Naive thymus-derived CD8-positive, alpha-beta T cell (primary cell): ENCODE data around the gene UPF3B. TPM values are rescaled to one million over a fixed set of nuclear protein-coding genes. Genes with fewer than 3 reads are reported as not detected.
"Not testable (repeated sequence)": the region's sequence is repeated elsewhere in the genome, so short reads cannot be mapped to it uniquely, and the experiment has no call there.

Experiments
- ATAC-seq, 2 donors: fragments of 150-1000 bp; cut with Tn5 transposase in 1 of 2; sonication (Bioruptor Pico), chemical (Tn5 transposase) in 1 of 2; 1 replicate in 1 of 2; 2 replicates in 1 of 2; pipeline ENCODE4 v1.10.0; 2021; ENCODE audit warnings: mild to moderate bottlenecking in 2 of 2, moderate library complexity in 2 of 2
- POLR2A ChIA-PET: fragments of 350-600 bp; sonication (Branson Sonifier 250); formaldehyde crosslinking; loops from one replicate; lab custom pipeline; 2021; ENCODE audit warnings: antibody characterized with exemption; lab: Charles Lee
- DNase-seq, 10 donors: peaks; one replicate each; pipeline versions ENCODE4 v3.0.0 to v3.0.0-alpha.2; 2020 to 2022
- H3K27ac Mint-ChIP-seq, 10 donors: one replicate each; pipeline ENCODE4 v1.8.0; 2020 to 2022; ENCODE audit warnings: mild to moderate bottlenecking in 10 of 10, mixed read lengths in 10 of 10, moderate library complexity in 4 of 10, inconsistent platforms in 1 of 10
- H3K27me3 Mint-ChIP-seq, 5 donors: one replicate each; pipeline ENCODE4 v1.8.0; 2021 to 2022; ENCODE audit warnings: mixed read lengths in 5 of 5
- H3K36me3 Mint-ChIP-seq, 3 donors: one replicate each; pipeline ENCODE4 v1.8.0; 2020 to 2022; ENCODE audit warnings: mixed read lengths in 3 of 3, mild to moderate bottlenecking in 2 of 3, inconsistent platforms in 1 of 3
- H3K4me1 Mint-ChIP-seq, 4 donors: one replicate each; pipeline ENCODE4 v1.8.0; 2021 to 2022; ENCODE audit warnings: mixed read lengths in 4 of 4
- H3K4me3 Mint-ChIP-seq, 10 donors: one replicate each; pipeline ENCODE4 v1.8.0; 2020 to 2022; ENCODE audit warnings: mild to moderate bottlenecking in 10 of 10, mixed read lengths in 10 of 10, moderate library complexity in 6 of 10, inconsistent platforms in 1 of 10
- H3K9me3 Mint-ChIP-seq, 9 donors: one replicate each; pipeline ENCODE4 v1.8.0; 2020 to 2022; ENCODE audit warnings: mixed read lengths in 9 of 9, mild to moderate bottlenecking in 3 of 9, inconsistent platforms in 1 of 9, moderate library complexity in 1 of 9
- polyA plus RNA-seq, 3 donors: library from polyadenylated mRNA; unstranded; fragments of 300-500 nt; fragmentation: Illumina TruSeq; gene quantifications; one replicate each; pipeline ENCODE4 v1.2.3, GENCODE V29; 2021
- total RNA-seq, 8 experiments: library from RNA in 2 of 8; stranded (reverse) in 2 of 8; gene quantifications; one replicate each; pipeline ENCODE4 v1.2.3 and lab custom pipeline; 2021 to 2026

Gene UPF3B
- total and polyA plus RNA-seq, 5 experiments from 2014 or later, result 8.6 to 16.8 (median 11.0) TPM

- POLR2A ChIA-PET, result interaction anchor here (1.6 kb wide), 1 partner anchor 89 kb away, joined by 4 read pairs; the partner anchor contains the start of gene RPL39
Measured at GRCh38 chrX:119880076-119880475, 27.3 kb upstream of the UPF3B start.

GRCh38 chrX:119878740-119879139 is 26.0 kb upstream of the UPF3B start:
- ATAC-seq, result peak; percentile 64 to 83
- H3K4me1 Mint-ChIP-seq, result peaks cover 2 to 33% (median 27%) of the 10 kb centered on the region in 4 donors
- no peaks in the 10 kb centered on the region for H3K9me3 Mint-ChIP-seq
- H3K4me3 Mint-ChIP-seq, result peak overlapping the region in 2 of 10 donors; percentile 16 to 45
- H3K27ac Mint-ChIP-seq, result peak overlapping the region in 7 of 10 donors; percentile 49 to 90 (median 81)
- DNase-seq, result peak in 2 of 10 donors; percentile 46 to 53
- H3K36me3 Mint-ChIP-seq, result peaks cover 0 to 27% (median 0%) of the 10 kb centered on the region in 3 donors
- POLR2A ChIA-PET, result interaction anchor here (0.7 to 1.6 kb wide), 2 partner anchors 10 to 87 kb away, joined by 3 to 4 read pairs; partner anchors contain the start of gene RPL39
- no peaks in the 10 kb centered on the region for H3K27me3 Mint-ChIP-seq

More at GRCh38 chrX:119880076-119880475, 27.3 kb upstream of the UPF3B start:
- Mint-ChIP-seq H3K36me3 (peaks cover 0 to 18% (median 0%) of the 10 kb centered on the region in 3 donors), H3K27me3 (no peaks in the 10 kb centered on the region), H3K9me3 (no peaks in the 10 kb centered on the region), H3K4me1 (peaks cover 2 to 28% (median 27%) of the 10 kb centered on the region in 4 donors), H3K27ac (peak overlapping the region in 9 of 10 donors; percentile 56 to 90 (median 80)), H3K4me3 (peak overlapping the region in 1 of 10 donors; percentile 12)
- peak in 1 of 10 donors; percentile 11 for DNase-seq
- no peak for ATAC-seq

GRCh38 chrX:119871599-119872395 is 19.0 kb upstream of the UPF3B start, which contains the start of the genes NDUFA1 and RNF113A:
Gene NDUFA1 (plus strand): TSS chrX:119871832. CDS start chrX:119871912, 80 bp downstream.
Gene RNF113A (minus strand): TSS chrX:119871733. CDS start chrX:119871613, 120 bp downstream.
- Mint-ChIP-seq H3K9me3 (peaks cover 0 to 6% (median 0%) of the 10 kb centered on the region in 9 donors), H3K27ac (peak within 1 kb of the TSS; percentile 95 to 100 (median 99)), H3K4me3 (peak within 1 kb of the TSS; percentile 94 to 100 (median 98)), H3K4me1 (peaks cover 5 to 39% (median 22%) of the 10 kb centered on the region in 4 donors), H3K27me3 (no peaks in the 10 kb centered on the region), H3K36me3 (peaks cover 0 to 18% (median 0%) of the 10 kb centered on the region in 3 donors)
- ATAC-seq (peak; percentile 89 to 90), DNase-seq (peak; percentile 70 to 93 (median 84))
- POLR2A ChIA-PET, result interaction anchor here (0.6 to 3.4 kb wide), 11 partner anchors 14 to 379 kb away, joined by 3 to 37 read pairs (median 5); partner anchors contain the start of genes RPL39, SOWAHD, UPF3B and ZBTB33

- Mint-ChIP-seq H3K9me3 (peaks cover 0 to 6% (median 0%) of the 10 kb centered on the region in 9 donors), H3K27me3 (no peaks in the 10 kb centered on the region), H3K4me1 (peaks cover 5 to 39% (median 22%) of the 10 kb centered on the region in 4 donors), H3K4me3 (peak overlapping the region; percentile 94 to 100 (median 98)), H3K36me3 (peaks cover 0 to 16% (median 0%) of the 10 kb centered on the region in 3 donors), H3K27ac (peak overlapping the region; percentile 95 to 100 (median 99))
- ATAC-seq (peak; percentile 35 to 43), DNase-seq (peak in 1 of 10 donors; percentile 73)
- POLR2A ChIA-PET, result interaction anchor here (1.0 to 3.4 kb wide), 10 partner anchors 10 to 380 kb away, joined by 3 to 37 read pairs (median 6); partner anchors contain the start of genes RPL39, SOWAHD, UPF3B and ZBTB33
Measured at GRCh38 chrX:119871245-119871598, 18.5 kb upstream of the UPF3B start.

DNA sequence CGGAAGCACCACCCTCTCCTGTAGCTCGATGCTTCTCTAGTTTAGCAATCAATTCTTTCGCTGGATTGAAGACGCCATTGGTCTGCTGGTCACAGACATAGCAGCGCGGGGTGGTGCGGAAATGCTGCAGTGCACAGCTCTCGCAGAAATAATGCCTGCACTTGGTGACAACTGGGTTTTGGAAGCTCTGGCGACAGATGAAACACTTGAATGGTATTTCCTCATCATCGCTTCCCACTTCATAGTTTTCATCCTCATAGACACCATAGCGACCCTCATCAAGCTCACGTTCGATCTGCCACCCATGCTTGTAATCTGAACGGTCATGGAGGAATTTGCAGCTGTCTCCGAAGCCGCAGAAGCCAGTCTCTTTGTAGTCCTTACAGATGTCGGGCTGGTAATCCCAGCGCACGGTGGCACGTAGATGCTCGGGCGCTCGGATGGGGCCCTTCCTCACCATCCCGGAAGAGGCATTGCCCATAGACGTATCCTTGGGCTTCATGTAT is 17.9 kb upstream of the UPF3B start:
- H3K27me3 Mint-ChIP-seq, result no peaks in the 10 kb centered on the region
- ATAC-seq (peak; percentile 21 to 26), DNase-seq (peak in 8 of 10 donors; percentile 12 to 40 (median 22))
- POLR2A ChIA-PET, result interaction anchor here (0.8 to 3.4 kb wide), 12 partner anchors 9 to 380 kb away, joined by 3 to 37 read pairs (median 4); partner anchors contain the start of genes RPL39, SOWAHD, UPF3B and ZBTB33
- H3K27ac Mint-ChIP-seq, result peak overlapping the region; percentile 95 to 100 (median 99)
- H3K9me3 Mint-ChIP-seq, result peaks cover 0 to 6% (median 0%) of the 10 kb centered on the region in 9 donors
- H3K36me3 Mint-ChIP-seq, result peaks cover 0 to 13% (median 0%) of the 10 kb centered on the region in 3 donors
- peak overlapping the region; percentile 94 to 100 (median 98) for H3K4me3 Mint-ChIP-seq
- H3K4me1 Mint-ChIP-seq, result peaks cover 5 to 37% (median 22%) of the 10 kb centered on the region in 4 donors

DNA sequence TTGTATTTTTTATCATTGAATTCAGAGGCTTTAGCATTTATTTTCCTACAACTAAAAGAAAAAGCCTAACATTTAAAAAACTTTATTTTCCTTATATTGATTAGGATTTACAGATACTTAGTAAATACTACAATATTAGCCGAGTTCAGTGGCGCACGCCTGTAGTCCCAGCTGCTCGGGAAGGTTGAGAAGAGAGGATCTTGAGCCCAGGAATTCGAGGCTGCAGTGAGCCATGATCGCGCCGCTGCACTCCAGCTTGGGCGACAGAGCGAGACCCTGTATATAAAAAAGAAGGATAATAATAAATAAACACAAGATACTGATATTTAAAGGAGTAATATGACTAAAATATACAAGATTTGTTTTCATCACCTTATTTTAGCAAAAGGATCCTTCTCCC is 681 bp upstream of the UPF3B start:
- H3K4me3 Mint-ChIP-seq, result peak overlapping the region in 9 of 10 donors; percentile 97 to 100 (median 99)
- peaks cover 6 to 18% (median 13%) of the 10 kb centered on the region in 4 donors for H3K4me1 Mint-ChIP-seq
- peak overlapping the region; percentile 95 to 100 (median 99) for H3K27ac Mint-ChIP-seq
- POLR2A ChIA-PET, result interaction anchor here (0.9 to 1.5 kb wide), 5 partner anchors 11 to 62 kb away, joined by 3 to 37 read pairs (median 5); partner anchors contain the start of genes NDUFA1, RNF113A and RPL39
- H3K9me3 Mint-ChIP-seq, result no peaks in the 10 kb centered on the region
- no peaks in the 10 kb centered on the region for H3K27me3 Mint-ChIP-seq
- DNase-seq (no peak), ATAC-seq (no peak)
- peaks cover 0 to 24% (median 4%) of the 10 kb centered on the region in 3 donors for H3K36me3 Mint-ChIP-seq

GRCh38 chrX:119833905-119834304 is 18.9 kb downstream of the UPF3B start:
- POLR2A ChIA-PET, result no interaction called here
- H3K27me3 Mint-ChIP-seq, result no peaks in the 10 kb centered on the region
- H3K4me3 Mint-ChIP-seq, result no peak overlapping the region
- no peaks in the 10 kb centered on the region for H3K9me3 Mint-ChIP-seq
- no peak for ATAC-seq
- H3K4me1 Mint-ChIP-seq, result no peaks in the 10 kb centered on the region
- no peak for DNase-seq
- no peak overlapping the region for H3K27ac Mint-ChIP-seq
- peaks cover 0 to 73% (median 7%) of the 10 kb centered on the region in 3 donors for H3K36me3 Mint-ChIP-seq

- Mint-ChIP-seq H3K9me3 (no peaks in the 10 kb centered on the region), H3K27me3 (no peaks in the 10 kb centered on the region), H3K27ac (no peak overlapping the region), H3K36me3 (peaks cover 0 to 31% (median 2%) of the 10 kb centered on the region in 3 donors), H3K4me3 (no peak overlapping the region), H3K4me1 (peaks cover 0 to 5% (median 0%) of the 10 kb centered on the region in 4 donors)
- ATAC-seq, result no peak
- POLR2A ChIA-PET, result no interaction called here
- no peak for DNase-seq
Measured at GRCh38 chrX:119828446-119828845, 24.3 kb downstream of the UPF3B start.

GRCh38 chrX:119826399-119826959 is 26.3 kb downstream of the UPF3B start:
- POLR2A ChIA-PET, result no interaction called here
- no peak for DNase-seq
- ATAC-seq, result no peak
- peaks cover 0 to 12% (median 4%) of the 10 kb centered on the region in 4 donors for H3K4me1 Mint-ChIP-seq
- peaks cover 0 to 20% (median 2%) of the 10 kb centered on the region in 3 donors for H3K36me3 Mint-ChIP-seq
- no peak overlapping the region for H3K4me3 Mint-ChIP-seq
- no peaks in the 10 kb centered on the region for H3K9me3 Mint-ChIP-seq
- no peaks in the 10 kb centered on the region for H3K27me3 Mint-ChIP-seq
- peak overlapping the region in 3 of 10 donors; percentile 19 to 43 (median 41) for H3K27ac Mint-ChIP-seq

DNA sequence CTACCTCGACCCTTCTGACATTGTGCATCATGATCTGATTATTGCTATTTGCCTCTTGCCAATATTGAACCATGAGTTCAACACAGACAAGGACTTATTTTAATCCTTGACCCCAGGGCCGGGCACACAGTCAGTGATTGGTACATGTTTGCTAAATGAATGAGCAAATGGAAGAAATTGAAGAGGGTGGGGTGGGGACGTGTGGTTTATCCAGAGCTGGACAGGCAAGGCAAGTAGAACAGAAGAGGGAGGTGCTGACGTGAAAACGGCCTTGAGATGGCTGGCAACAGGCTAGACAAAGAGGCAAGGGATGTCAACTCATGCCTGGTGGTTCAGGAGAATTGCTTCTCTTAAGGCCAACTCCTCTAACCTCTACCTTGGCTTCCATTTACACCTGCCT is 28.5 kb downstream of the UPF3B start:
- H3K9me3 Mint-ChIP-seq, H3K36me3 Mint-ChIP-seq, H3K4me3 Mint-ChIP-seq, DNase-seq, ATAC-seq, POLR2A ChIA-PET, H3K27me3 Mint-ChIP-seq, H3K27ac Mint-ChIP-seq: not testable (repeated sequence)
- H3K4me1 Mint-ChIP-seq, result peaks cover 0 to 12% (median 6%) of the 10 kb centered on the region in 4 donors

GRCh38 chrX:119821703-119822102 is 31.1 kb downstream of the UPF3B start:
- peak overlapping the region in 5 of 10 donors; percentile 10 to 38 (median 18) for H3K4me3 Mint-ChIP-seq
- H3K9me3 Mint-ChIP-seq, result not testable (repeated sequence)
- DNase-seq, result peak in 5 of 10 donors; percentile 1 to 78 (median 45)

More at GRCh38 chrX:119821703-119822102, 31.1 kb downstream of the UPF3B start:
- peak; percentile 98 to 100 for ATAC-seq
- POLR2A ChIA-PET, result interaction anchor here (1.8 kb wide), 1 partner anchor 49 kb away, joined by 5 read pairs; the partner anchor contains the start of genes NDUFA1 and RNF113A
- not testable (repeated sequence) for H3K36me3 Mint-ChIP-seq, H3K27me3 Mint-ChIP-seq
- Mint-ChIP-seq H3K4me1 (peaks cover 0 to 12% (median 6%) of the 10 kb centered on the region in 4 donors), H3K27ac (peak overlapping the region; percentile 52 to 95 (median 78))
